H1 (cell line): ENCODE measurements around the gene PSMC2. TPM values are rescaled to one million over a fixed set of nuclear protein-coding genes. Genes with fewer than 3 reads are reported as not detected.

ENCODE experiments used
- CTCF ChIA-PET: fragments of 300-600 bp; sonication (Branson Sonifier 250); formaldehyde crosslinking; loops from one replicate; lab custom pipeline; 2021; ENCODE audit not compliant: partially characterized antibody; lab: Charles Lee
- POLR2A ChIA-PET: fragments of 300-600 bp; sonication (Branson Sonifier 250); formaldehyde crosslinking; loops from one replicate; lab custom pipeline; 2021; ENCODE audit warnings: inconsistent platforms; ENCODE audit not compliant: partially characterized antibody; lab: Charles Lee
- DNase-seq, 2 experiments: peaks; one replicate each; pipeline versions ENCODE4 v3.0.0 to v3.0.0-alpha.2; 2010 to 2022; ENCODE audit warnings: low spot score in 2 of 2, low read depth in 1 of 2, mixed read lengths in 1 of 2
- FAIRE-seq: peaks from 2 replicates; lab custom pipeline; 2011; peaks lifted over from hg19 to GRCh38; lab: Jason Lieb, UNC
- H2AFZ ChIP-seq: 2 replicates; pipeline ENCODE4 v1.8.1; 2012; ENCODE audit warnings: low read length, inconsistent platforms
- H2AK5ac ChIP-seq: 2 replicates; pipeline ENCODE4 v1.6.1; 2013; ENCODE audit warnings: low read depth, low read length
- H2BK120ac ChIP-seq: replicated peaks from 2 replicates; pipeline ENCODE3; 2013; ENCODE audit warnings: low read depth, low read length, inconsistent platforms
- H2BK12ac ChIP-seq: 2 replicates; pipeline ENCODE4 v1.6.1; 2013; ENCODE audit warnings: low read depth, low read length
- H2BK15ac ChIP-seq: 2 replicates; pipeline ENCODE4 v1.6.1; 2013; ENCODE audit warnings: low read length
- H2BK20ac ChIP-seq: 2 replicates; pipeline ENCODE4 v1.6.1; 2013; ENCODE audit warnings: low read length
- H2BK5ac ChIP-seq: 2 replicates; pipeline ENCODE4 v1.6.1; 2013; ENCODE audit warnings: low read depth, low read length
- H3K14ac ChIP-seq: 2 replicates; pipeline ENCODE4 v1.6.1; 2013; ENCODE audit warnings: inconsistent platforms; ENCODE audit not compliant: insufficient read length
- H3K18ac ChIP-seq: 2 replicates; pipeline ENCODE4 v1.6.1; 2013; ENCODE audit warnings: low read length; ENCODE audit errors: extremely low read depth
- H3K23ac ChIP-seq: 2 replicates; pipeline ENCODE4 v1.6.1; 2013; ENCODE audit warnings: inconsistent platforms; ENCODE audit not compliant: insufficient read length
- H3K23me2 ChIP-seq: 2 replicates; pipeline ENCODE4 v1.6.1; 2013; ENCODE audit warnings: low read depth, low read length
- H3K27ac ChIP-seq: 2 replicates; pipeline ENCODE4 v1.6.1; 2011; ENCODE audit warnings: low read depth, low read length, inconsistent platforms
- H3K27me3 ChIP-seq, 4 experiments: replicated peaks in 1 of 4; 1 replicate in 1 of 4; 2 replicates in 3 of 4; pipeline versions ENCODE4 v1.6.1 to v1.8.1; 2011 to 2013; ENCODE audit warnings: low read length in 3 of 4, mild to moderate bottlenecking in 3 of 4, inconsistent platforms in 2 of 4, mixed read lengths in 2 of 4, moderate library complexity in 1 of 4; ENCODE audit not compliant: control insufficient read depth in 3 of 4, insufficient read depth in 3 of 4; ENCODE audit errors: extremely low read depth in 1 of 4
- H3K36me3 ChIP-seq, 4 experiments: 2 replicates each; pipeline versions ENCODE4 v1.6.1 to v1.8.1; 2011 to 2013; ENCODE audit warnings: mild to moderate bottlenecking in 4 of 4, low read length in 3 of 4, moderate library complexity in 2 of 4, control low read depth in 1 of 4, inconsistent platforms in 1 of 4; ENCODE audit not compliant: insufficient read depth in 4 of 4, control insufficient read depth in 2 of 4
- H3K4ac ChIP-seq: replicated peaks from 2 replicates; pipeline ENCODE3; 2013; ENCODE audit warnings: low read length, low read depth, mixed read lengths, inconsistent platforms; ENCODE audit not compliant: insufficient read length
- H3K4me1 ChIP-seq, 4 experiments: replicated peaks in 1 of 4; 1 replicate in 1 of 4; 2 replicates in 3 of 4; pipeline versions ENCODE4 v1.6.1 to v1.8.1; 2011 to 2013; ENCODE audit warnings: low read length in 3 of 4, inconsistent platforms in 2 of 4, mixed read lengths in 1 of 4; ENCODE audit not compliant: insufficient read depth in 4 of 4, control insufficient read depth in 3 of 4
- H3K4me2 ChIP-seq, 2 experiments: 2 replicates each; pipeline versions ENCODE4 v1.6.1 to v1.8.1; 2011 to 2013; ENCODE audit warnings: low read depth in 2 of 2, low read length in 2 of 2, control low read depth in 1 of 2, inconsistent platforms in 1 of 2, mild to moderate bottlenecking in 1 of 2; ENCODE audit not compliant: insufficient read depth in 1 of 2
- H3K4me3 ChIP-seq, 4 experiments: fragments of 200-600, 300-600 bp in 1 of 4; sonication (generic), shearing (Covaris generic), sonication (Bioruptor Twin) in 1 of 4; 2 replicates each; pipeline versions ENCODE4 v1.5.1 to v1.8.1; 2011 to 2016; ENCODE audit warnings: low read length in 4 of 4, low read depth in 3 of 4, control low read depth in 2 of 4, inconsistent platforms in 2 of 4, mild to moderate bottlenecking in 2 of 4, mixed read lengths in 1 of 4, moderate library complexity in 1 of 4; ENCODE audit not compliant: insufficient read depth in 2 of 4; ENCODE audit errors: extremely low read depth in 1 of 4
- H3K56ac ChIP-seq: replicated peaks from 2 replicates; pipeline ENCODE3; 2013; ENCODE audit warnings: low read depth, mild to moderate bottlenecking, mixed read lengths, low read length, inconsistent platforms; ENCODE audit not compliant: insufficient read length
- H3K79me1 ChIP-seq: 2 replicates; pipeline ENCODE4 v1.6.1; 2013; ENCODE audit warnings: low read depth, low read length, control low read depth
- H3K79me2 ChIP-seq, 2 experiments: 2 replicates each; pipeline versions ENCODE4 v1.6.1 to v1.8.1; 2012 to 2013; ENCODE audit warnings: low read length in 2 of 2, mild to moderate bottlenecking in 2 of 2, inconsistent platforms in 1 of 2; ENCODE audit not compliant: insufficient read depth in 2 of 2, control insufficient read depth in 1 of 2
- H3K9ac ChIP-seq, 4 experiments: replicated peaks in 1 of 4; 1 replicate in 1 of 4; 2 replicates in 3 of 4; pipeline versions ENCODE4 v1.6.1 to v1.8.1; 2011 to 2013; ENCODE audit warnings: low read depth in 3 of 4, low read length in 3 of 4, control low read depth in 2 of 4, mild to moderate bottlenecking in 2 of 4, moderate library complexity in 2 of 4, inconsistent platforms in 1 of 4; ENCODE audit errors: extremely low read depth in 1 of 4
- H3K9me3 ChIP-seq, 2 experiments: 2 replicates each; pipeline versions ENCODE4 v1.6.1 to v1.8.1; 2012 to 2013; ENCODE audit warnings: mild to moderate bottlenecking in 2 of 2, moderate library complexity in 2 of 2, control low read depth in 1 of 2, inconsistent platforms in 1 of 2, low read depth in 1 of 2, low read length in 1 of 2, mixed read lengths in 1 of 2; ENCODE audit not compliant: insufficient read depth in 2 of 2
- H4K20me1 ChIP-seq, 2 experiments: replicated peaks in 1 of 2; 2 replicates each; pipeline versions ENCODE3 to v1.8.1; 2011 to 2013; ENCODE audit warnings: inconsistent platforms in 2 of 2, low read length in 2 of 2, mild to moderate bottlenecking in 1 of 2; ENCODE audit not compliant: insufficient read depth in 2 of 2, control insufficient read depth in 1 of 2
- H4K5ac ChIP-seq: 2 replicates; pipeline ENCODE4 v1.6.1; 2013; ENCODE audit warnings: low read length, low read depth, mixed read lengths, inconsistent platforms; ENCODE audit not compliant: insufficient read length
- H4K8ac ChIP-seq: 2 replicates; pipeline ENCODE4 v1.8.0; 2013; ENCODE audit warnings: mild to moderate bottlenecking, moderate library complexity, low read length, inconsistent platforms; ENCODE audit not compliant: insufficient read depth; ENCODE audit errors: extremely low read depth
- H4K91ac ChIP-seq: replicated peaks from 2 replicates; pipeline ENCODE3; 2013; ENCODE audit warnings: low read length, mixed read lengths, inconsistent platforms; ENCODE audit not compliant: insufficient read length
- CHD2 ChIP-seq: IDR thresholded peaks from 2 replicates; pipeline ENCODE4 v1.6.1; 2012; ENCODE audit warnings: low read length, improper control_type of control experiment
- GABPA ChIP-seq: IDR thresholded peaks from 2 replicates; pipeline ENCODE4 v1.6.1; 2011; ENCODE audit warnings: mild to moderate bottlenecking, low read length, moderate library complexity, borderline replicate concordance; ENCODE audit not compliant: insufficient read depth
- SP1 ChIP-seq: IDR thresholded peaks from 2 replicates; pipeline ENCODE4 v1.6.1; 2011; ENCODE audit warnings: low read depth, low read length
- ZNF274 ChIP-seq: IDR thresholded peaks from 2 replicates; pipeline ENCODE4 v1.7.0; 2012; ENCODE audit warnings: low read length, borderline replicate concordance; ENCODE audit errors: extremely low read depth
- WGBS, 2 experiments: shearing (Covaris generic) in 1 of 2; methylation state at CpG; one replicate each; pipeline versions ENCODE4 v1.1.6 to v1.1.7; 2013 to 2015; ENCODE audit warnings: low lambda C conversion rate in 2 of 2, mixed read lengths in 2 of 2, inconsistent platforms in 1 of 2, low coverage in 1 of 2, missing lambda C conversion rate in 1 of 2; ENCODE audit not compliant: insufficient replicate concordance in 2 of 2, insufficient coverage in 1 of 2, insufficient read length in 1 of 2; ENCODE audit errors: extremely low coverage in 1 of 2, missing lambda C conversion rate in 1 of 2; 5-methylcytosine and 5-hydroxymethylcytosine counted together
- polyA plus RNA-seq, 7 experiments: library from polyadenylated mRNA; depleted of rRNA in 3 of 7; stranded (reverse) in 5 of 7; unstranded in 2 of 7; fragments of >200 nt in 5 of 7; fragments of 200-250 nt in 2 of 7; gene quantifications; 1 replicate in 5 of 7; 2 replicates in 1 of 7; 4 replicates in 1 of 7; pipeline versions ENCODE4 v1.2.1 to v1.2.3, GENCODE V29; 2011 to 2013; ENCODE audit warnings: missing spikeins in 2 of 7, mixed read lengths in 2 of 7
- total RNA-seq: library from RNA; stranded (reverse); fragmentation: NEBNext Ultra II Directional; extraction: Animal tissue kit (Norgen Biotek cat#: 25700); gene quantifications from 2 replicates; pipeline ENCODE4 v1.2.1, GENCODE V29; 2021
- TF ChIP-seq, protein P1 (sequence below): IDR thresholded peaks from 2 replicates; pipeline ENCODE4 v1.6.1; 2011; ENCODE audit warnings: low read length, improper control_type of control experiment

Gene PSMC2
- total and polyA plus RNA-seq, 2 of the 8 experiments (the other 6 are each of a cell fraction or from before 2014, with no cell fraction given): 80.9 to 141 TPM

DNA sequence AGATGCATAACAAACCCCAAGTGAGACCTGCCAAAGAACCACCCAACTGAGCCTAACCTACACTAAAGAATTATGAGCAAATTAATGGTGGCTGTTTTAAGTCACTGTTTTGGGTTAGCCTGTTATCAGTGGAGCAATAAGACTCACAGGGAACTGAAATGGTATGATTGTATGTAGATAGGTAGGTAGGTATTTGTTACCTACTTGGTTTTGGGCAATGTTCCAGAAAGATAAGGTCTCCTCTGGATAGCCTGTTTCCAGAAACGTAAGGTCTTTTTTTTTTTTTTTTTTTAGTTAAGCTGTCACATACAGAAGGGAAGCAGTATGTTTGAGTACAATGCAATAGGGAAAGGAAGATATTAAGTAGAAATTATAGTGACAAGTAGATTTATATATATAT is 47.6 kb downstream of the PSMC2 start:
- H2AFZ ChIP-seq: 0 out of 2 replicates have a peak overlapping the region, but pooled peaks have one; percentile 59
- CTCF ChIA-PET: no interaction called here
- H2BK12ac ChIP-seq: no peak overlapping the region
- no peak for TF ChIP-seq ZNF274
- TF ChIP-seq CHD2: no peak
- TF ChIP-seq SP1: no peak
- TF ChIP-seq GABPA: no peak
- TF ChIP-seq, protein P1, sequence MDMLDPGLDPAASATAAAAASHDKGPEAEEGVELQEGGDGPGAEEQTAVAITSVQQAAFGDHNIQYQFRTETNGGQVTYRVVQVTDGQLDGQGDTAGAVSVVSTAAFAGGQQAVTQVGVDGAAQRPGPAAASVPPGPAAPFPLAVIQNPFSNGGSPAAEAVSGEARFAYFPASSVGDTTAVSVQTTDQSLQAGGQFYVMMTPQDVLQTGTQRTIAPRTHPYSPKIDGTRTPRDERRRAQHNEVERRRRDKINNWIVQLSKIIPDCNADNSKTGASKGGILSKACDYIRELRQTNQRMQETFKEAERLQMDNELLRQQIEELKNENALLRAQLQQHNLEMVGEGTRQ: no peak
- no peaks in the 10 kb centered on the region for H3K79me1 ChIP-seq
- FAIRE-seq (no peak), DNase-seq (no peak)
- no peaks in the 10 kb centered on the region for H3K9me3 ChIP-seq
- no peak overlapping the region for H3K4me3 ChIP-seq
- H4K8ac ChIP-seq: no peak overlapping the region
- H3K56ac ChIP-seq: no peak overlapping the region
- H3K23me2 ChIP-seq: no peaks in the 10 kb centered on the region
- H3K36me3 ChIP-seq: no peaks in the 10 kb centered on the region
- H3K4me2 ChIP-seq: no peak overlapping the region
- H3K9ac ChIP-seq: no peak overlapping the region
- no peak overlapping the region for H3K18ac ChIP-seq
- H3K23ac ChIP-seq: no peak overlapping the region
- no peaks in the 10 kb centered on the region for H3K79me2 ChIP-seq
- no peak overlapping the region for H4K91ac ChIP-seq
- H2BK5ac ChIP-seq: no peak overlapping the region
- no peak overlapping the region for H2BK20ac ChIP-seq
- no peak overlapping the region for H2BK15ac ChIP-seq
- H3K27ac ChIP-seq: no peak overlapping the region
- H3K4ac ChIP-seq: no peak overlapping the region
- no peak overlapping the region for H2BK120ac ChIP-seq
- no peak overlapping the region for H4K5ac ChIP-seq
- POLR2A ChIA-PET: no interaction called here
- H3K4me1 ChIP-seq: no peaks in the 10 kb centered on the region
- no peak overlapping the region for H2AK5ac ChIP-seq
- no peaks in the 10 kb centered on the region for H3K27me3 ChIP-seq
- H3K14ac ChIP-seq: no peak overlapping the region
- no peaks in the 10 kb centered on the region for H4K20me1 ChIP-seq
- 75% methylated on average over 1 of the region's 1 CpG; no CpG with 5 or more reads in 1 of the 2 experiments for WGBS, 2 experiments
